Hepatocyte (in vitro differentiated cells): ENCODE data around the gene PGAP3.

Experiments
- CTCF ChIP-seq: fragments of 200-600 bp; sonication (generic); IDR thresholded peaks from 2 replicates; pipeline ENCODE4 v1.5.1; 2016; ENCODE audit warnings: antibody characterized with exemption, mild to moderate bottlenecking; ENCODE audit not compliant: poor library complexity
- EZH2 ChIP-seq: fragments of 200-600 bp; sonication (generic); IDR thresholded peaks from 2 replicates; pipeline ENCODE4 v1.6.1; 2016; ENCODE audit warnings: antibody characterized with exemption, mild to moderate bottlenecking, borderline replicate concordance
- EZH2phosphoT487 ChIP-seq: fragments of 200-600 bp; sonication (generic); IDR thresholded peaks from one replicate; pipeline ENCODE4 v1.6.1; 2018; ENCODE audit warnings: antibody characterized with exemption, mild to moderate bottlenecking, low read depth, moderate library complexity; ENCODE audit not compliant: unreplicated experiment, severe bottlenecking

DNA sequence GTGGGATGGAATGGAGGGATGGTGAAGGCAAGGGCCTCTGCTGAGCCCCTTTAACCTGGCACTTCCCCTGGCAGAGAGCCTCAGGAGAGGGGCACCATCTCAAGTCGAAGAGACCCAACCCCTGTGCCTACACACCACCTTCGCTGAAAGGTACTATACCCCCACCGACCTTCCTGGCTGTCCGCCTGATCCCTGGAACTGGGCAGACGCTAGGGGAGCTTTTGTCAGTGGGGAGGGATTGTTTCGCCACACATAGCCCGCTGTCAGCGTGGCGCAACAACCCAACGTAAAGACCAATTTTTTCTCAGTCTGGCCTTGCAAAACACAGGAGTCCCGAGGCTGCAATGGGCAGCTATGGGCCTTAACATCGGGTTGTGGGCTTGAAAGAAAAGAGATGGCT, 58.0 kb downstream of the PGAP3 start:
- TF ChIP-seq CTCF (no peak), EZH2 (no peak), EZH2phosphoT487 (no peak)
